HG03342 (cell line): ENCODE measurements around the gene CAV2.
"Not testable (repeated sequence)": the region's sequence is repeated elsewhere in the genome, so short reads cannot be mapped to it uniquely, and the experiment has no call there.

ENCODE experiments used
- ATAC-seq: cut with Tn5 transposase; IDR thresholded peaks from one replicate; pipeline ENCODE4 v1.9.1; 2021; ENCODE audit warnings: mild to moderate bottlenecking, moderate library complexity; ENCODE audit not compliant: unreplicated experiment

Gene CAV2, protein sequence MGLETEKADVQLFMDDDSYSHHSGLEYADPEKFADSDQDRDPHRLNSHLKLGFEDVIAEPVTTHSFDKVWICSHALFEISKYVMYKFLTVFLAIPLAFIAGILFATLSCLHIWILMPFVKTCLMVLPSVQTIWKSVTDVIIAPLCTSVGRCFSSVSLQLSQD

DNA sequence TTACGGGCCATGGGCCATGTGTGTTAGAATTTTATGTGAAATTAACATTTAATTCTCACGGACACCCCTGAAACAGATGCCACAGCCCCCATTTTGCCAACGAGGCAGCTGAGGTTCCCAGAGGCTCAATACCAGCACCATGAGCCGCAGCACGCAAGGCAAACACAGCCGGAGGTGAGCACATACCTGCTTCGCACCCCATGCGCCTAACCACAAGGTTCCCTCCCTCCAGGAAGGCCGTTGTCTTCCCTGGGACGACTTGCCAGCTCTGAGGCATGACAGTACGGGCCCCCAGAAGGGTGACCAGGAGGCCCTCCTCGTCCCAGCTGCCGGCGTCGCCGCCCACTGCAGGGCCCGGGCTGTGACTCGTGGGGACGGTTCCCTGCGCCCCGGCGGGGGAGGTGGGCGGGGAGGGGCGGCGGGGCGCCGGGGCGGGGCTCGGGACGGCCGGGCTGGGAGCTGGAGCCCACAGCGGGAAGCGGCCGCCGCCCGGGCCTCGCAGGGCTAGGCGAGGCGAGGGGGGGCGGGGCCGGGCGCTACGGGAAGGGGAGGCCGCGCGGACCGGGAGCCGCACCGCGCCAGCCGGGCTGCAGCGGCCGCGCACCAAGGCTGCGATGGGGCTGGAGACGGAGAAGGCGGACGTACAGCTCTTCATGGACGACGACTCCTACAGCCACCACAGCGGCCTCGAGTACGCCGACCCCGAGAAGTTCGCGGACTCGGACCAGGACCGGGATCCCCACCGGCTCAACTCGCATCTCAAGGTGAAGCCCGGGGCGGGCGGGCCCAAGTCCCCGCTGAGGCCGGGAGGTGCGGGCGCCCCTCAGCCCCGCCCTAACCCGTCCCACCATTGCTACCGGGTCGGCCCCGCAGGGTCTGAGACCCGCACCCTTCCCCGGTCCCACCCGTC, at the start of gene CAV2:
Gene CAV2, plus strand, starts transcription at position 571 of the 910 bp plus-strand sequence. Its CDS starts 44 bp downstream, at position 615.
- ATAC-seq: no peak

DNA sequence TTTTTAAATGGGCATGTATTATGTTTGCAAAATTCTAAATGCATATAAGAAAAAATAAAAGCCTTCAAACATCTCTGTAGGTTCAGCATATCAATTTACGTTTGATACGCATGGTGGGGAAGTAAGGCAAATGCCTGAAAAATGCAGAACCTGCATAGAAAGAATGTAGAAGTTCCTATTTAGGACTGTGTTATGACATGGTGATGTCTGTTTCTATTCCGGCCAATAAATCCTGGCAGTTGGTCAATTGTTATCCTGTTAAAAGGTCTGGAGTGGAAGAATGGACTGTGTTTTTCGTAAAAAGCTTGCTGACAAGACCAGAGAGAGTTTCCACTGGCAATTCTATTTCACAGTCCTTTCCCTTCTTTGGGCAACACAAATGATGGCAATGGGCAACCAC, 49.6 kb upstream of the CAV2 start:
- ATAC-seq: no peak

DNA sequence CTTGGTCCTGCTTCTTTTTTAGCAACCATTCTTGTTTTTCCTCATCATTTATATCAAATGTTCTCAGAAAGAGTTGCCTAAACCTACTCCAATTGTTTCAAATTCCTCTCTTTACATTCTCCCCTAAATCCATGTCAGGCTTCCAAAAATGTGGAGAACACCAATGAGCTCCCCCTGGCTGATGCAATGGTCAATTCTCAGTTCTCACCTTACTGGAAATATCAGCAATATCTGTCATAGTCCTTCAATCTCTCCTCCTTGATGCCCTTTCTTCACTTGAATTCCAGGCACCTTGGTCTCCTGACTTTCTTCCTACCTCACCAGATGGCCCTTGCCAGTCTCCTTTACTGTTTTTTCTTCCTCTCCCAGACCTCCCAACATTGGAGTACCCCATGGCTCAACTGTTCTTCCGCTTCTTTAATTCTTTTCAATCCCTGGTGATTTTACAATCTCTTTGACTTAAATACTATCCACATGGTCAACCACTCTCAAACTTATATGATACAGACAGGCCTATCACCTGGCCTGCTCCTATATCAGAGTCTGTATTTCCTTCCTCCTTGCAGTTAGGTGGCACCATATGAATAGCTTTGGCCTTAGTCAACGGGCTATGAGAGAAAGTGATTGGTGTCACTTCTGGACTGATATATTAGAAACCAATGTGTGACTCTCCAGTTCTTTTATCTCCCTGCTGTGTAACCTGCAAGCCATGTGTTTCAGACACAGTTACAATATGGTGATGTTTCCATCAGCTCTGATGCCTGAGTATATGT, 47.4 kb upstream of the CAV2 start:
- ATAC-seq: no peak

DNA sequence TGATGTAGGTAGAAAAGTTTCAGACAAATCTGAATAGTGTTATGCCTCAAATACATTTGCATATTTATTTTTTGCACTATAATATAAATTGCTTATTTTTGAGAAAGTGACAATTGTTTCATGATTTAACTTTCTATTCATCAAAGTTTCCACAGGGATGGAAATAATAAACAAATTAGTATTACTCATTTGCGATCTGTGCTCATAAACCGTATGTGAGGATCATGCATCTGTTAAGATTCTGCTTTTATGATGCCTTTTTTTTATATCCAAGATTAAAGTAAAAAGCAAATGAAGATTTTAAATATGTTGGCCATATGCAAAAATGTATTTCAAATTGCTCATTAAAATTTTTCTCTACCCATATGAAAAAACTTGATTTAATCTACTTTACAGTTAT, 45.2 kb upstream of the CAV2 start:
- ATAC-seq: no peak

DNA sequence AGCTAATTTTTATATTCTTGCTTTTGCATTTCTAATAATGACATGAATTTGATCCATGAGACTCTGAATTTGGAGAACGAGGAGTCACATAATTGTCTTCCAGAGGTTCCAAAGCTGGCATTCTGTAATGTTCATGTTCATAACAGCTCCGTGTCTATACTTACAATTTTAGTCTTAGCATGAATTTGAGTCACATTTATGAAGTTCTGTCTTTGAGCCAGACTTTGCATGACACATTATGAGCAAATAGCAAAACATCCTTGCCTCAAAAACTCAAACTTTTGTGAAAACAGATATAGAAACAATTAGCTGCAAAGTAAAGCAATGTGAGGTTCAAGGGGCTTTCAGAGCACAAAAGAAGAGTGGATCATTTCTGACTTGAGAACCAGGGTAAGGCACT, 44.5 kb upstream of the CAV2 start:
- ATAC-seq: no peak

DNA sequence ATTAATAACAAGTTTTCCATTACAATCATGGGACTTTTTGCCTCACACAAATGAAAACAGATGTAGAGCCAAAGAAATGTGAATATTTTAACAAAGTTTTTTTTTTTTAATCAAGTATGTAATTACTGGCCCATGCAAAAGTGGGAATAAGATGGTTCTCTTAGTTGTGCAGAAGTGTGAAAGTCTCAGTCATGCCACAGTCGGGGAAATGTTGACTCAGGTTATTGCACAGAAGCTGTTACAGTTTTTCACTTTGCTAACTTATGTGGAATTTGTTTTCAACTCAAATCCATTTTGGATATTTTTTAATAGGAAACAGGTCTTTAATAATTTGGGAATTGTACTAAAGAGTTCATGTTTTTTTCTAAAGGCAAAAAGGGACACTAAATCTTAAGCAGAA, 44.0 kb upstream of the CAV2 start:
- no peak for ATAC-seq

DNA sequence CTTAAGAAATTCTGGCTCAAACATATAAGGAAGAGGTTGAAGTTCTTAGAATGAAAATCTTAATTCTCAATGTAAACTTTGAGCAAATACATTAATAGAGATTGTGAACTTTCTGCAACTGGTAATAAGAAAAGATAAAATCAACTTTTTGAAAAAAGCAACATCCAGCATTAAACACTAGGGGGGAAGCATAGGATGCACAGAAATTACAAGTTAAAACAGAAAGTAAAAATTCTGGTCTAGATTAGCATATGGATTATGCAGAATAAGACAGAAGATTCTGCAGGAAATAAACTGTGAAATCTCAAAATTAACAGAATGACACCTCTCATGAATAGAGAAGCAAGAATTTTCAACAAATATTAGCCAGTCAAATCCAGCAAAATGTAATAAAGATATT, 38.0 kb upstream of the CAV2 start:
- no peak for ATAC-seq

DNA sequence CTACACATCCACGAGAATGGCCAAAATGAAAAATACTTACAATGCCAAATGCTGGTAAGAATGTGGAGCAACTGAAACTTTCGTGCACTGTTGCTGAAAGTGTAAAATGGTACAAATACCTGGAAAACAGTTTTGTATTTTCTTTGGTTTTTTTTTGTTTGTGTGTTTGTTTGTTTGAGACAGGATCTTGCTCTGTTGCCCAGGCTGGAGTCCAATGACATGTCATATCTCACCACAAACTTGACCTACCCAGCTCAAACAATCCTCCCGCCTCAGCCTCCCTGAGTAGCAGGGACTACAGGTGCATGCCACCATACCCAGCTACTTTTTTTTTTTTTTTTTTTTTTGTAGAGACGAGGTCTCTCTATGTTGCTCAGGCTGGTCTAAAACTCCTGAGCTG, 35.6 kb upstream of the CAV2 start:
- no peak for ATAC-seq

DNA sequence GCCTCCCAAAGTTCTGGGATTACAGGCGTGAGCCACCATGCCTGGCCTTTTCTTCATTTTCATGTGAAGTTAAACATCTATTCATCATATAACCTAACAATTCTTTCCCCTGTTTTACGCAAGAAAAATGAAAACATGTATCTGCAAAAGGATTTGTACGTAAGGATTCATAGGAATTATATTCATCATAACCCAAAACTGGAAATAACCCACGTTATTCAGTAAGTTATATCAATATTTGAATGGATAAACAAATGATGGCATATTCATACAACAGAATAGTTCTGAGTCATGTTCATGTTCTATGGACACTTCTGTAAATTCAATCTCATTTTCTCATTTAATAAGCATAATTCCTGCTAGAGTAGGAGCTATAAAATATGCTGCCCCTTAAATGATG, 35.2 kb upstream of the CAV2 start:
- no peak for ATAC-seq

DNA sequence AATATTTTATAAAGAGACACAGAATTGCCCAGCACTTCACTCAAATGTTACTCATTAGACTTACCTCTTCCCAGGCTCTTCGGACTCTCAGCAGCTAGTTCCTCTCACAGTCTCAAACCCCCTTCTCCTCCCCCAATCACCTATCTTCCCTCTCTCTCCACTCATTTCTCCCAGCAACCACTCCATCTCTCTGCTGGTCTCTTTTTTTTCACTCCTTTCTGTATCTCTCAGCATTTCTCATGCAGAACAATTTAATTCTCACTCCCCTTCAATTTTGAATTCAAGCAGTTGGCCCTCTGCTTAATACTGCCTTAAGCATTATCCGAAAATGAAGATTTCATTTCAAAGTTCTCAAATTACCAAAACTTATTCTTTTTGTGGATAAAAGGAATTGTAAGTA, 34.4 kb upstream of the CAV2 start:
- no peak for ATAC-seq

DNA sequence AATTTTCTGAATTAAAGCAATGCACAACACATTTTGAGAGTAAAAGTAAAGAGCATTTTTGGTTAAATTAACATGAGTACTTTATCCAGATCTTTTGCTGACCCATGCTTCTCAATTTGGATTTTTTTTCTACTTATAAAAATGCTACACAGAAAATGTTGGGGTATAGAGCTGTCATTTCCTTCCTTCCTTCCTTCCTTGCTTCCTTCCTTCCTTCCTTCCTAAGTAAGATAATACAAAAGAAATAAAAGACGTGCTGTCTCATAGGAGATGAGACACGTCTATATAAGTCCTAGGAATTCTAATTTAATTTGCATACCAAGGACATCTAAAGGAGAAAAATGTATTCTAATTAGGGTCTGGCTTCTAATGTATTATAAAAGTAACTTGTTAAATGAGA, 31.0 kb upstream of the CAV2 start:
- no peak for ATAC-seq

DNA sequence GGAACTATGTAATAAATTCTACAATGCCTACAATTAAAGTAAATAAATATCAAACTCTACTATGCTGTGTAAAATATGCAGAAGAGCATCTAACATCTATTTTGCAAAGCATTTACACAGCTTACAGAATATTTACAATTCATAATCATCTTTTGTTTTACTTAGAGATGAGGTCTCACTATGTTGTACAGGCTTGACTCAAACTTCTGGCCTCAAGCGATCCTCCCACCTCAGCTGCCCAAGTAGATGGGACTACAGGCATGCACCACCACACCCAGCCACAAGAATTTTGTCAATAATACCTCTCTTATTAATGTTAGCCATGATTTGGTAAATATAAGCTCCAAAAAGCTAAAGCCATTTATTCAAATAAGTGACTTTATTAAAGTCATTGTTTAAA, 21.9 kb upstream of the CAV2 start:
- ATAC-seq: no peak

DNA sequence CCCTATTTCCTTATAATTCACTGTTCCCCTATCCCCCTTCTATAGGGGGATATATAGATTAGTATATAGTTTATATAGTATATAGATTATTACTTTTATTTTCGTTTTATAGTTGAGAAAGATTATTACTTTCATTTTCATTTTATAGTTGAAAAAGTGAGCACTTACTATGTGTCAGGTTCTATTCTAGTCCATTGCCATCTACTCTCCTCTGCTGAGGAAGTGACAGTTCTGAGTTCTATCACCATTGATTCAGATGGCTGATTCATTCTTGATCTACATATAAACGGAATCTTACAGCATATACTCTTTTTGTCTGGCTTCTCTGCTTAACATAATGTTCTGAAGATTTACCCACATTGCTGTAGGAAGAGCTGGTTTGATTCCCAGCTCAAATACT, 20.7 kb upstream of the CAV2 start:
- no peak for ATAC-seq

DNA sequence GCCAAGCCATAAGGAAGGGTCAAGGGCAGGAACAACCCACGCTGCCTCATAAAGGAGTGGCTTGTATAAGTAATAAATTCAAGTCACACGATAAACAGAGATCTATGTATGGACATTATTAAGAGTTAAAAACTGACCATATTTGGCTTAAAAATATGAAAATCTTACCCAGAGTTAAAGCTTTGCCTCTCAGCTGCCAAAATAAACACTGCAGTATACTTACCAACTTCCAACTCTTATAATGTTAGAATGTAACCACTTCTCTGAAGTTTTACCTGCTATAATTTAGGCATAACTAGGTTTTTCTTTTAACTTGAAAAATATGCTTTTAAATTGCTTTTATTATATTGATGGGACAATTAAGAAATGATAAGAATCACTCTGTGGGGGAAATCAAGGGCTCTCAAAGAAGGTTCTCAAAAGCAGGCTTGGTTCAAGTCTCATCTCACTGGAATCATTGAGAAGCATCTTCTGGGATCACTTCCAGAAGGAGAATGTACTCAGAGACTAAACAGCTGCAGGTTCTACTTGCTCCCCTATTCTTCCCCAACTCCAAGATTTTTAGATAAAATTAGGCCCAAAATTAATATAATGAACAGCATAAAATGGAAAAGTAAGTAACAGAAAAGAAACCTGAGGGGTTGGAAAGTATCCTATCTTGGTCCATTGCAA, 16.1 kb upstream of the CAV2 start:
- ATAC-seq: no peak

DNA sequence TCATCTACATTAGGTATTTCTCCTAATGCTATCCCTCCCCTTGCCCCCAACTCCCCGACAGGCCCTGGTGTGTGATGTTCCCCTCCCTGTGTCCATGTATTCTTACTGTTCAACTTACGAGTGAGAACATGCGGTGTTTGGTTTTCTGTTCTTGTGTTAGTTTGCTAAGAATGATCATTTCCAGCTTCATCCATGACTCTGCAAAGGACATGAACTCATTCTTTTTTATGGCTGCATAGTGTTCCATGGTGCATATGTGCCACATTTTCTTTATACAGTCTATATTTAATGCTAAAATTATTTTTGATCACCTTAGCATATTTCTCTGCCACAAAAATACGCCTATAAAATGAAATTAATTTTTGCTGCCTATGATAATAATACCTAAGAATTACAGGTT, 15.1 kb upstream of the CAV2 start:
- not testable (repeated sequence) for ATAC-seq

DNA sequence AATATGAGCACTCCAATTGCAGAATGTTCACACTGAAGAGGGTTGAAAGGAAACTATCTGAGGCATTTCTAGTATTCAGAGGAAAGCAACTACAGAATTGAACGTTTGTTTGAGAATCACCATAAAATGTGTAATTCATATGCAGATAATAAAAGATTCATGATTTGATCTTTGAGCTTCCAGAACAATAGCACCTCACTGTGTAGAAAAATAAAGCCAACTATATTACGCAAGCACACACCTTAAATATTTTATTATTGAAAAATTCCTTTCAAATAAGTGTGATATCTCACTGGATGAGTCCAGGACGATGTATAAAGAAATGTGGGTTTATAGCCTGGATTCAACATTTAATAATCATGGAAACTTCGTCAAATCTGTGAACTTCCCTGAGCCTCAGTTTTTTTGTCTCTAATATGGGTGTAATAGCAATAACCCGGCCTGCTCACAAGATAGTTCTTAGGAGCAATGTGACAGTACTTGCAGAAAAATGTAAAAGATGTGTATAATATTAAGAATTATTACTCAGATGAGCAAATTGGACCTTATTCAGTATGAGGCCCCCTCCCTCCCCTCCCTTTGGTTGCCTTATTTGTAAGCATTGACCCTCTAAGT, 11.5 kb upstream of the CAV2 start:
- no peak for ATAC-seq

DNA sequence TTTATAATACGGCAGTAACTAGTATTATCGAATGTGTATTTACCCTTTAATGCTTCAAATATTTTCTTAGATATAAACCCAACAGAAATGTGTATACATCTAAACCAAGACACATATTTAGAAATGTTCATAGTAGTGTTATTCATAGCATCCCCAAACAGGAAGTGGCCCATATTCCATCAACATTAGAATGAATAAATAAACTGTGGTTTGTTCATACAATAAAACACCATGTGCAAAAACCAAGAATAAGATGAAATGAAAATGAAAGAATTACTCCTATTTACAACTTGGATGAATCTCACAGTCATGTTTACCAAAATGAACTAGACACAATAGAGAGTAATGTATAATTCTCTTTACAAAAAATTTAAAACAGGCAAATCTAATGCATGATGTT, 9.2 kb upstream of the CAV2 start:
- ATAC-seq: no peak

DNA sequence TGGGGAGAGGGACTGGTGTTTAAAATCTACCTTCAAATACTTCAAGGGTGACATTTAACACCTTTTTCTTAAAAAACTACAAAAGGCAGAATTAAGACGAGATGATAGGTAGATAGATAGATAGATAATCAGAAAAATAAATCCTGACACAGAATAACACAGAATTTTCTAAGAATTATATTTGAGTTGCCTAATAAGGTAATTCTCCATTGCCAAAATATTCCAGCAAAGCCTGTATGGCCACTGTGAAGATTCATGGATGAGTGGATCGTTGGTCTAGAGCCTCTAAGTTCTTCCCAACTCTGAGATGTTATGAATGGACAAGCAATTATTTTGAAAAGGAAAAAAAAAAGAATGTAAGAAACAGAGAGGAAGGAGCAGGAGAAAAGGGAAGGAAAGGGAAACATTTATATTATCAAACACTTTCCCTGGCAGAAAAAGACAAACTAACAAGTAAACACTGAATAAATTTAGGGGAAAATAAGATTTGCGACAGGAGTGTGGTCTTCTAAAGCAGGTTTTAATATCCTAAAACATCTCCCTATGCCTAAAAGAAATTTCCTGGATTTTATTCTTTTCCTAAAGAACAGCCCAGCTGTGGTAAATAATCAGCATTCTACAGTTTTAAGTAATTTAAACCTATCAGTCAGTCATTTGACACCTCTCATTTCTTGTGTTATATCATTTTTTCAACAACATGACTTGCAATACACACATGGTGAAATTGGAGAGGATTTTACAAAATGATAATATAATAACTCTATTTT, 7.5 kb upstream of the CAV2 start:
- no peak for ATAC-seq

DNA sequence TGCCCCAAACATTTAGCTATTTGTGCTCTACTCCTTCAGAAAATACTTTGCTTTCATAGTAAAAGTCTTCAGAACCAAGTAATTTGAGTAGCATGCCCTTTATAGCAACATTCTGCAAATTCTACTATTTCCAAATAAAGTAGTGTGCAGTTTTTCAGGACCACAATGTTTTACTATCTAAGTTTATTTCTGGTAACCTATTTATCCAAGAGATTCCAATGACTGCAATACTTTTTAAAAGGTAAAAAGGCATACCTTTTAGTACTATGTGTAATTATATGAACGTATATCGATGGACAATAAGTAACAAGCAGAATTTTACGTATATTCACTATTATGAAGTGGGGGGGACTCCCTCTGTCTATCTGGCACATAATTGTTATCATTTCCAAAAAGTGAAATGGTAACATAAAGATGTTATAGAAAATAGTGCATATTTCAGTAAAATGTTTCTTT, 6.9 kb upstream of the CAV2 start:
- no peak for ATAC-seq

DNA sequence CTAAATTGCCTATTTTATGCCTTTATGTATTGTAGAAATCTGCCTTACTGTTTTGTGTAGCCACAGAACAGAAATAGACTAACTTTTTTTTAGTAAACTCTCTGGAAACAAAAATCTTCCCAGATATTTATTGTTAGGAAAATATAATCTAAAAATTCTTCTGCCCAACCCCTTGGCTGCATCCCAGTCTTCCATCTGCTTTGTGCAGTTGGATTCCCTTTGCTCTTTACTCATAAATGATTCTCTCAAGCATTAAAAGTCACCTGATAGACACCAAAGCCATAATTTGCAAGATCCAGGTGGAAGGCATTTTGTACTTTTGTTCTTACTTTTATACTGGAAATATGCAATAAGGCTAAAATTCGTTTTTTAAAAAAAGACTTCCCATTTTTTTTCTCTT, 6.1 kb upstream of the CAV2 start:
- no peak for ATAC-seq
